Measurements from ENCODE around the gene GOLPH3. TPM values are rescaled to one million over a fixed set of nuclear protein-coding genes. Genes with fewer than 3 reads are reported as not detected.

Gene GOLPH3
- total and polyA plus RNA-seq, 2 of the 8 experiments (the other 6 are each of a cell fraction or from before 2014, with no cell fraction given), result 53.7 to 93.6 TPM

DNA sequence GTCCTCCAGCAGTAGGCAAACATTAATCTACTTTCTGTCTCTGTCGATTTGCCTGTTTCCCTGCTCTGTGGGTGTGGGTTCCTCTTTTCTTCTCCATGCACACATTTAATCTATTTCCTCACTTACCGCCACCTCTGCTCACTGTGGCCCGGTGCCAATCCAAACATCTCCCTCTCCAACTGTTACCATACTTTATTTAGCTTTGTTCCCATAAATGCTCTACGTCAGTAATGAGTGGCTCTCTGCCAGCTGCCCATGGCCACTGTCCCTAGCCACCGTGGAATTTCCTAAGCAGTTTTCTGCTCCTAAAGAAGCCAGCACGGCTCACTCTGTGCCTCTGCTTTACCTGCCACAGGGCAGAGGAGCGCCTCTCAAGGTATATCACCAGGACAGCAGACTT, 19.5 kb upstream of the GOLPH3 start:
- CTCF ChIA-PET (ENCODE audit: partially characterized antibody), result interaction anchor here (0.6 to 1.3 kb wide), 2 partner anchors 136 to 1523 kb away, joined by 3 read pairs; no protein-coding TSS in a partner anchor
- Histone ChIP-seq H4K91ac (replicated peaks; ENCODE audit: insufficient read length, low read length) (no peak overlapping the region), H3K9me3 (ENCODE audit: insufficient read depth in 2 of 2, low read depth in 1 of 2, low read length in 1 of 2) (no peaks in the 10 kb centered on the region), H3K23me2 (ENCODE audit: low read depth, low read length) (no peaks in the 10 kb centered on the region), H3K18ac (ENCODE audit: extremely low read depth, low read length) (no peak overlapping the region), H3K9ac (replicated peaks in 1 of 4; ENCODE audit: extremely low read depth in 1 of 4, low read depth in 3 of 4, low read length in 3 of 4) (no peak overlapping the region), H3K79me2 (ENCODE audit: control insufficient read depth in 1 of 2, insufficient read depth in 2 of 2, low read length in 2 of 2) (no peaks in the 10 kb centered on the region), H4K20me1 (replicated peaks in 1 of 2; ENCODE audit: control insufficient read depth in 1 of 2, insufficient read depth in 2 of 2, low read length in 2 of 2) (no peaks in the 10 kb centered on the region), H4K8ac (ENCODE audit: extremely low read depth, insufficient read depth, low read length) (no peak overlapping the region), H3K4me3 (ENCODE audit: extremely low read depth in 1 of 4, insufficient read depth in 2 of 4, low read depth in 3 of 4, low read length in 4 of 4) (no peak overlapping the region), H2AFZ (ENCODE audit: low read length) (no peak overlapping the region), H2AK5ac (ENCODE audit: low read depth, low read length) (no peak overlapping the region), H2BK12ac (ENCODE audit: low read depth, low read length) (no peak overlapping the region), H3K23ac (ENCODE audit: insufficient read length) (no peak overlapping the region), H3K4me1 (replicated peaks in 1 of 4; ENCODE audit: control insufficient read depth in 3 of 4, insufficient read depth in 4 of 4, low read length in 3 of 4) (no peaks in the 10 kb centered on the region), H3K36me3 (ENCODE audit: control insufficient read depth in 2 of 4, insufficient read depth in 4 of 4, low read length in 3 of 4) (no peaks in the 10 kb centered on the region), H3K4me2 (ENCODE audit: insufficient read depth in 1 of 2, low read depth in 2 of 2, low read length in 2 of 2) (no peak overlapping the region), H2BK15ac (ENCODE audit: low read length) (no peak overlapping the region), H2BK120ac (replicated peaks; ENCODE audit: low read depth, low read length) (no peak overlapping the region), H3K27ac (ENCODE audit: low read depth, low read length) (no peak overlapping the region), H3K4ac (replicated peaks; ENCODE audit: insufficient read length, low read depth, low read length) (no peak overlapping the region), H2BK20ac (ENCODE audit: low read length) (no peak overlapping the region), H2BK5ac (ENCODE audit: low read depth, low read length) (no peak overlapping the region), H4K5ac (ENCODE audit: insufficient read length, low read depth, low read length) (no peak overlapping the region), H3K14ac (ENCODE audit: insufficient read length) (no peak overlapping the region), H3K79me1 (ENCODE audit: low read depth, low read length) (no peaks in the 10 kb centered on the region), H3K56ac (replicated peaks; ENCODE audit: insufficient read length, low read depth, low read length) (no peak overlapping the region), H3K27me3 (replicated peaks in 1 of 4; ENCODE audit: control insufficient read depth in 3 of 4, extremely low read depth in 1 of 4, insufficient read depth in 3 of 4, low read length in 3 of 4) (no peaks in the 10 kb centered on the region)
- no peak for FAIRE-seq
- 89% methylated on average over 7 of the region's 7 CpGs; no CpG with 5 or more reads in 1 of the 2 experiments for WGBS, 2 experiments (ENCODE audit: extremely low coverage in 1 of 2, insufficient coverage in 1 of 2, insufficient read length in 1 of 2, insufficient replicate concordance in 2 of 2, low coverage in 1 of 2, low lambda C conversion rate in 2 of 2, missing lambda C conversion rate in 1 of 2)
- POLR2A ChIA-PET (ENCODE audit: partially characterized antibody), result interaction anchor here (1.2 kb wide), 1 partner anchor 21 kb away, joined by 4 read pairs; no protein-coding TSS in a partner anchor
- DNase-seq (ENCODE audit: low read depth in 1 of 2, low spot score in 2 of 2), result no peak
- TF ChIP-seq, protein P1, sequence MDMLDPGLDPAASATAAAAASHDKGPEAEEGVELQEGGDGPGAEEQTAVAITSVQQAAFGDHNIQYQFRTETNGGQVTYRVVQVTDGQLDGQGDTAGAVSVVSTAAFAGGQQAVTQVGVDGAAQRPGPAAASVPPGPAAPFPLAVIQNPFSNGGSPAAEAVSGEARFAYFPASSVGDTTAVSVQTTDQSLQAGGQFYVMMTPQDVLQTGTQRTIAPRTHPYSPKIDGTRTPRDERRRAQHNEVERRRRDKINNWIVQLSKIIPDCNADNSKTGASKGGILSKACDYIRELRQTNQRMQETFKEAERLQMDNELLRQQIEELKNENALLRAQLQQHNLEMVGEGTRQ (IDR thresholded peaks at IDR 0.05; ENCODE audit: low read length), result no peak
- no peak for TF ChIP-seq RBBP5 (IDR thresholded peaks at IDR 0.05; ENCODE audit: borderline replicate concordance, low read depth, low read length)
- no peak for TF ChIP-seq KDM5A (IDR thresholded peaks at IDR 0.05; ENCODE audit: low read length)
- no peak for TF ChIP-seq SIX5 (IDR thresholded peaks at IDR 0.05; ENCODE audit: low read depth, low read length)
- no peak for TF ChIP-seq EZH2 (IDR thresholded peaks at IDR 0.05; ENCODE audit: low read depth, low read length, severe bottlenecking)
- no peak for TF ChIP-seq PHF8 (conservative IDR thresholded peaks at IDR 0.05; ENCODE audit: low read depth, low read length)
- TF ChIP-seq, protein P2, sequence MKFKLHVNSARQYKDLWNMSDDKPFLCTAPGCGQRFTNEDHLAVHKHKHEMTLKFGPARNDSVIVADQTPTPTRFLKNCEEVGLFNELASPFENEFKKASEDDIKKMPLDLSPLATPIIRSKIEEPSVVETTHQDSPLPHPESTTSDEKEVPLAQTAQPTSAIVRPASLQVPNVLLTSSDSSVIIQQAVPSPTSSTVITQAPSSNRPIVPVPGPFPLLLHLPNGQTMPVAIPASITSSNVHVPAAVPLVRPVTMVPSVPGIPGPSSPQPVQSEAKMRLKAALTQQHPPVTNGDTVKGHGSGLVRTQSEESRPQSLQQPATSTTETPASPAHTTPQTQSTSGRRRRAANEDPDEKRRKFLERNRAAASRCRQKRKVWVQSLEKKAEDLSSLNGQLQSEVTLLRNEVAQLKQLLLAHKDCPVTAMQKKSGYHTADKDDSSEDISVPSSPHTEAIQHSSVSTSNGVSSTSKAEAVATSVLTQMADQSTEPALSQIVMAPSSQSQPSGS (IDR thresholded peaks at IDR 0.05; ENCODE audit: low read length), result no peak
- TF ChIP-seq JUND (IDR thresholded peaks at IDR 0.05; ENCODE audit: low read length), result no peak
- no peak for TF ChIP-seq POLR2A (IDR thresholded peaks at IDR 0.05; ENCODE audit: control extremely low read depth in 1 of 2, low read depth in 2 of 2, low read length in 2 of 2)
- TF ChIP-seq MAX (IDR thresholded peaks at IDR 0.05), result no peak
- no peak for TF ChIP-seq SP1 (IDR thresholded peaks at IDR 0.05; ENCODE audit: low read depth, low read length)
- no peak for TF ChIP-seq YY1 (IDR thresholded peaks at IDR 0.05; ENCODE audit: low read depth, low read length)

Data from H1 (cell line).